Retinal pigment epithelial cell (primary cell): Measurements from ENCODE around the gene GALNT2.

Source experiments
- DNase-seq: peaks from one replicate; pipeline ENCODE4 v3.0.0-alpha.2; 2010; ENCODE audit warnings: low read depth
- H3K4me3 ChIP-seq: 2 replicates; pipeline ENCODE4 v1.5.1; 2011; ENCODE audit warnings: mild to moderate bottlenecking, low read length, control low read depth, moderate library complexity
- CTCF ChIP-seq: conservative IDR thresholded peaks from 2 replicates; pipeline ENCODE4 v1.5.1; 2011; ENCODE audit warnings: low read depth, low read length, control low read depth, inconsistent platforms

Gene GALNT2

GRCh38 chr1:230109895-230110667 lies 43.0 kb downstream of the GALNT2 start:
- H3K4me3 ChIP-seq = no peak overlapping the region
- no peak for DNase-seq
- TF ChIP-seq CTCF = no peak

- no peak overlapping the region for H3K4me3 ChIP-seq
- DNase-seq = no peak
- TF ChIP-seq CTCF = no peak
Measured at GRCh38 chr1:230110971-230111370, 43.9 kb downstream of the GALNT2 start.

GRCh38 chr1:230112131-230112701 lies 45.2 kb downstream of the GALNT2 start:
- no peak for TF ChIP-seq CTCF
- no peak overlapping the region for H3K4me3 ChIP-seq
- no peak for DNase-seq

- DNase-seq = no peak
- H3K4me3 ChIP-seq = no peak overlapping the region
- TF ChIP-seq CTCF = no peak
Measured at GRCh38 chr1:230112782-230113181, 45.7 kb downstream of the GALNT2 start.

- no peak overlapping the region for H3K4me3 ChIP-seq
- TF ChIP-seq CTCF = no peak
- no peak for DNase-seq
Measured at GRCh38 chr1:230113235-230113592, 46.2 kb downstream of the GALNT2 start.

- no peak overlapping the region for H3K4me3 ChIP-seq
- peak; percentile 90 for DNase-seq
- TF ChIP-seq CTCF = no peak
Measured at GRCh38 chr1:230113593-230114236, 46.7 kb downstream of the GALNT2 start.

- no peak for TF ChIP-seq CTCF
- H3K4me3 ChIP-seq = no peak overlapping the region
- no peak for DNase-seq
Measured at GRCh38 chr1:230114237-230114651, 47.2 kb downstream of the GALNT2 start.
